HG03558 (cell line): ENCODE results near the gene IL13.
A peak's percentile ranks its signal among the peaks of the same experiment; 100 is the strongest.

Experiments
- ATAC-seq: cut with Tn5 transposase; IDR thresholded peaks from one replicate; pipeline ENCODE4 v1.9.1; 2021; ENCODE audit warnings: moderate number of reproducible peaks; ENCODE audit not compliant: unreplicated experiment; ENCODE audit errors: extremely low read depth

The IL13 gene

DNA sequence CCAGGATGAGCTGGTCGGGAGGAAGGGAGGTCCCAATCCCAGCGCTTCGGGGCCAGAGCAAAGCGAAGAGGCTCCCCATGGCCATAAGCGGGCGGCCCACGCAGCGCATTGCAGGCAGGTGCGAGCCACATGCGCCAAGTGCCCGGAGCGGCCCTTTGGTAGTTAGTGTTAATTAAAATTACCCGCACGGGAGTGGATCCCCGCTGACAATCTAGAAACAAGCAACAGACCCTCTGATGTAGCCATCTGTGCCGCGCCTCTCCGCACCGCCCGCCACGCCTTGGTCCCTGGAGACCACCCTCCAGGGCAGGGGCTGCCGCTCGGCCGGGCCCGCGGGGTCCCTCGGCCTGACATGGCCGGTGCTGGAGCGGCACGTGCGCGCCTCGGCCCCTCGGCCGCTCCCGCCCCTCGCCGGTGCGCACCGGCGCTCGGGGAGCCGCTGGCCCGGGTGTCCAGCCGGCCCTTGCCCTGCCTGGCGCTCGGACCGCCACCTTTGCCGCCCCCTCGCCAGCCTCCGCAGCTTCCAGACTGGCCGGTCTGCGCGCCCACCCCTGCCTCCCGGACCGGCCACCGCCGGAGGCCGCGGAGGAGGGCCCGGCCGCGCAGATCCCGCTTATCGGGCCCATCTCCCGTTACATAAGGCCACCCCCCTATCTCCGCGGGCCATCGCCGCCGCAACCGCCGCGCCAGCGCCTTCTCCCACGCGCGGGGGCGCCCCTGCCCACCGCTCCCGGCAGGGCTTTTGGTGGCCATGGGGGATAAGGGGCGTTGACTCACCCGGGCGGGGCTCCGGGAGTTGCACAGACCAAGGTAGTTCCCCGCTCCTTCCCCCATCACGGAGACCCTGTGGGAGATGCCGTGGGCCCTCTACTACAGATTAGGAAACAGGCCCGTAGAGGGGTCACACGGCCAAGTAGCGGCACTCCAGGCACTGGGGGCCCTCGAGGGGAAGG lies 1.9 kb upstream of the IL13 start:
- ATAC-seq: no peak

DNA sequence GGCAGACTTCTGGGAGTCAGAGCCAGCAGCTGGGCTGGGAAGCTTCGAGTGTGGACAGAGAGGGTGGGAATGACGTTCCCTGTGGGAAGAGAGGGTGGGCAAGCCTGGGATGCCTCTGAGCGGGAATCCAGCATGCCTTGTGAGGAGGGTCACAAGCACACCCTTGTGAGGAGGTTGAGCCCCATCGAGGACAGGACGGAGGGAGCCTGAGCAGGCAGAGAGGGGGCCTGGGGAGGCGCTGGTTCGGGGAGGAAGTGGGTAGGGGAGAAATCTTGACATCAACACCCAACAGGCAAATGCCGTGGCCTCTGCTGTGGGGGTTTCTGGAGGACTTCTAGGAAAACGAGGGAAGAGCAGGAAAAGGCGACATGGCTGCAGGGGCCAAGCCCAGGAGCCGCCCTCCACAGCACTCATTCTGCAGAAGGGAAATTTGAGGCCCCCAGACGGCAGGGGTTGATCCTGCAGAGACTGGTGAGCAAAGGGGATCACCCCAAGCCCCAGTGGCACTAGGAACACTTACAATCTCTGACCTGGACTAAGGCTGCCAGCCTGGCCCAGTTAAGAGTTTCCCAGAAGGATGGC lies 1.1 kb upstream of the IL13 start:
- ATAC-seq: no peak

DNA sequence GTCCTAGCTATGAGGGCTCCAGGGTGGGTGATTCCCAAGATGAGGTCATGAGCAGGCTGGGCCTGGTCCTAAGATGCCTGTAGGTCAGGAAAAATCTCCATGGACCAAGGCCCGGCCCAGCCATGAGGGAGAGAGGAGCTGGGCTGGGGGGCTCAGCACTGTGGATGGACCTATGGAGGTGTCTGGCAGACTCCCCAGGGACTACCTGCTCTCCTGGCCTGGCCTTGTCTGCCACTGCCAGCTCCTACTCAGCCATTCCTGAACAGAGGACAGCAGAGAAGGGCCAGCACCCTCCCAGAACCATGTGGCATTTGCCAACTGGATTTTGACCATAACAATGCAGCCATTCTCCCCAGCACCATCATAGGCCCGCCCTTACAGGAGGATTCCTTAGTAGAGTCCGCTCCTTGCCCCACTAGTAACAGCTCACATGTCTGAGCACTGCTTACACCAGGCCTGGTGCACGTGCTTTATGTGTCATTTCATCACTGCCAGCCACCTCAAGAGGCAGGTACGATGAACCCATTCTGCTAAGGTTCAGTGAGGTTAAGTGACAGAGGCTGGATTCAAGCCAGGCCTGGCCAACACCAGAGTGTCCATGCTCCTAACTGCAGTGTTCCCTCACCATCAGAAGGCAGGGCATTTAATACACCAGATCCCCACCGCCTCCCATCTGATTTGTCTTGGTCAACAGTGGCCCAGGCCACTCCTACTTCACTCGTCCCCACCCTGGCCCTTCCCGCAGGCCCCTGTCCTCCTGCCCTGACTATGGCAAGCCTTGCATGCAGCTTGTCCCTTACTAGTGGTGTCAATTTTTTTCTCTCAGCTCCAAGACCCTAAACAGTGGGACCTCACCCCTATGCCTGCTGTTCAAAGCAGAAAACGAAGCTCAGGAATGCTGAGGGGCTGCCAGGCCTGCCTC lies 669 bp downstream of the IL13 start:
- ATAC-seq: no peak

DNA sequence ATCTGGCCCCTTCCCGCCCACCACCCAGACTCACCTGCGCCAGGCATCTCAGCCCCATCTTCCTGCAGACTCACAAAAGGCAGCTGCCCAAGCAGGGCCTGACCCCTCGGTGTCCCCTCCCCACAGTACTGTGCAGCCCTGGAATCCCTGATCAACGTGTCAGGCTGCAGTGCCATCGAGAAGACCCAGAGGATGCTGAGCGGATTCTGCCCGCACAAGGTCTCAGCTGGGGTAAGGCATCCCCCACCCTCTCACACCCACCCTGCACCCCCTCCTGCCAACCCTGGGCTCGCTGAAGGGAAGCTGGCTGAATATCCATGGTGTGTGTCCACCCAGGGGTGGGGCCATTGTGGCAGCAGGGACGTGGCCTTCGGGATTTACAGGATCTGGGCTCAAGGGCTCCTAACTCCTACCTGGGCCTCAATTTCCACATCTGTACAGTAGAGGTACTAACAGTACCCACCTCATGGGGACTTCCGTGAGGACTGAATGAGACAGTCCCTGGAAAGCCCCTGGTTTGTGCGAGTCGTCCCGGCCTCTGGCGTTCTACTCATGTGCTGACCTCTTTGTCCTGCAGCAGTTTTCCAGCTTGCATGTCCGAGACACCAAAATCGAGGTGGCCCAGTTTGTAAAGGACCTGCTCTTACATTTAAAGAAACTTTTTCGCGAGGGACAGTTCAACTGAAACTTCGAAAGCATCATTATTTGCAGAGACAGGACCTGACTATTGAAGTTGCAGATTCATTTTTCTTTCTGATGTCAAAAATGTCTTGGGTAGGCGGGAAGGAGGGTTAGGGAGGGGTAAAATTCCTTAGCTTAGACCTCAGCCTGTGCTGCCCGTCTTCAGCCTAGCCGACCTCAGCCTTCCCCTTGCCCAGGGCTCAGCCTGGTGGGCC lies 1.9 kb downstream of the IL13 start:
- no peak for ATAC-seq

DNA sequence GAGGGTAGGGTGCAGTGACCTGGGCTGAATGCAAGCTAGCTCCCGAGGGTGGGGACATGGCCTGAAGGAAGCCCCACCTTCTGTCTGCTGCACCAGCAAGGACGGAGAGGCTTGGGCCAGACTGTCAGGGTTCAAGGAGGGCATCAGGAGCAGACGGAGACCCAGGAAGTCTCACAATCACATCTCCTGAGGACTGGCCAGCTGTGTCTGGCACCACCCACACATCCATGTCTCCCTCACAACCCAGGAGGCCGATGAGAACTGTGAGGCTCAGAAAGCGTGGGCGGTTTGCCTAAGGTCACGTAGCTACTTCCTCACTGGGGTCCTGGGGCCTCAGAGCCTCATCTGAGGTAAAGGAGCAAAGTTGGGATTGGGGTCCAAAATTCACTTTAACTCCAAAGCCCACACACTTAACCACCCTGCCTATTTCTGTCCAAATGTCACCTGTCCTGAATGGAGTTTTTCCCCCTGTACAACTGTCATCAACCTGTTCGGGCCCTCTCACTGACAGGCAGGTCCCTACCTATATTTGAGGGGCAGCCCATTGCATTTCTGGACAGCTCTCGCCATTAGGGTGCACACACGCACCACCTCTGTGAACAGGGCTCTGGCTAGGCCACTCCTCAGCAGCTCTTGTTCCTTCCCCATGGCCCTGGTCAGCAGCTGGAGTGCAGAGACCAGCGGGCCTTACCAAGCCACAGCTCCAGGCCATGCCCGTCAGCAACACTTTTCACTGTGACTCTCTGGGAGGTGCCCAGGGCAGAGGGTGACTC lies 3.4 kb downstream of the IL13 start:
- no peak for ATAC-seq

DNA sequence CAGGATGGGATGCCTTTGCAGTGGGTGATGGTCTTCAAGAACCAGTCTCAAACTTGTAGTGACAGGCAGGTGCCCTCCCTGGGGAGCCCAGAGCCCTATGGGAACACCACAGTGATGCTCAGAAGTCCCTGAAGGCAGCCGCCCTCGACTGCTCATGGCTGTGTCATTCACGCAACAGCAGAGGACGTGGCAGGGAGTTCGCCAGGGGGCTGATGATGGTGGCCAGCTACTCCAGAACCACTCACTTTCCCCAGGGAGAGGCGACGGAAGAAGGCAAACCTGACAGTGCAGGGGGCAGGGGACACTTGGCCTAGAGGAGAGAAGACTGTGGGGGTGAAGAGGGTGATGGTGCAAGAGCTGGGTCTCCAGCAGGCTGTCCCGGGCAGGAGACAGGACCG lies 4.0 kb downstream of the IL13 start:
- no peak for ATAC-seq

DNA sequence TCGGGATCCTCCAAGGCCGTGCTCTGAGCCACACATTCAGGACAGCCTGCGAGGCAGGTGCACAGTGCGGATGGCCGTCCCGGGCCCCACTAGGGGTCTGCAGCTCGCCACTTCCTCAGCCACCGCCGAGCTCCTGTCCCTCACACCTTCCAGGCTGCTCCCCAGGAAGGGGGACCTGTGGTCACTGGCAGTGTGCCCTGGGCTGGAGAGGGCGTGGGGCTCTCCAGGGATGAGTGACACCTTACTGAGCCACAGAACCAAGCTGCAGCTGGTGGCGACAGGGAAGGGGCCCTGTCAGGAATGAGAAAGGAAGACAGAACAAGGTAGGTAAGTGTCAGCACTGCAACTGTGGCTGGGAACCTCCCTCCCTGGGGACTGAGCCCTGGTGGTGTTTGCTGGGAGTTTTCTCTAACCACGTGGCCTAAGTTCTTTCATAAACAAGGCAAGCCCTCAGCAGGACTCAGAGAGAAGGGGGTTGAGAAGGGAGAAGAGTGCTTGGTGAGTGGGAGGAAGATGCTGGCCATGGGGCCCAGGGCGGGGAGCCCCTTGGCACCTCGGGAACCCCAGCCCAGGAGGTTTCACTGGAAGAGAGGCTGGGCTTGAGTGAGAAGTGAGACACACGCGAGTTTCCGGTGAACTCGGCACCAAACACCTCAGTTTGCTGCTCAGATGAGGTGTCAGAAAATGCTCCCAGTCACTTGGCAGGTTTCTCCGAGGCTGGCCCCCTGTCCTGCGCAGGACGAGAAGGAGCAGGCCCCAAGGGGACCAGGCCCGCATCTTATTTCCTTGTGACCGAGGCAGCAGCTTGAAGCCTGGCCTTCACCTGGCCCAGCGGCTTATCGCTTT lies 5.2 kb downstream of the IL13 start:
- ATAC-seq: peak; percentile 49

DNA sequence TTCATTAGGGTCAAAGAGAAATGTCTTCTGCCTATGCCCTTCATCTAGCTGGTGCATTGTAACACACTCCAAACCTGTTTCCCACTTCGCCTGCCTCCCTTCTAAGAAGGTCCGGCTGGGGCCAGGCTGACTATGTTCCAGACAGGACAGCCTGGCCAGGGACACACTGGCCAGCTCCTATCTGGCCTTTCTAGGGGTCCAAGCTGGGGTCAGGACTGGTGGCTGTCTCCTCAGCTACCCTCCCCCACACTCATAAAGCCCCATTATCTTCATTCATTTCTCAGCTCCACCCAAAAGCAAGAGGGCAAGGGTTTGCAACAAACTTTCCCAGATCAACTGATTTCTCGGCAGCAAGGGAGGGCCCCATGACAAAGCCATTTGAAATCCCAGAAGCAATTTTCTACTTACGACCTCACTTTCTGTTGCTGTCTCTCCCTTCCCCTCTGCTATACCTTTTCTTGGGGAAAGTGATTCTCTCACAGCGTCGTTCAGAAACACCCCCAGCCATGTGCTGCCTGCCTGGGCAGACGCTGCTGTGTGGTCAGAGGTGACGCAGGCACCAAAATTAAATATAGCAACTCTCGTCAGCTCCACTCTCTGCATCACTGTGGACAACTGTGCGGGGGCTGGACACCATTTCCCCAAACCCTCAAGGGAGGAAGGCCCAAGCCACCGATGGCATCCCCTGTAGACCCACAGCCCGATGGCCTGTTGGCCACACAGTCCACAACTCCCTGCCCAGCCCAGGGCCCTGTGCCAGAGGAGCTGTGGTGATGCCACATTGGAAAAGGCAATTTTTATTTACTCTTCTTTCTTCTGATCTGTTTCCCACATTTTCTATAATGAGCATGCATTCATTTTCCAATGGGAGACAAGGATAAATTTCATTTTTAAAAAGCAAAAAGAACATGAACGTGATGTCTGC lies 6.1 kb downstream of the IL13 start:
- ATAC-seq: peak; percentile 39

DNA sequence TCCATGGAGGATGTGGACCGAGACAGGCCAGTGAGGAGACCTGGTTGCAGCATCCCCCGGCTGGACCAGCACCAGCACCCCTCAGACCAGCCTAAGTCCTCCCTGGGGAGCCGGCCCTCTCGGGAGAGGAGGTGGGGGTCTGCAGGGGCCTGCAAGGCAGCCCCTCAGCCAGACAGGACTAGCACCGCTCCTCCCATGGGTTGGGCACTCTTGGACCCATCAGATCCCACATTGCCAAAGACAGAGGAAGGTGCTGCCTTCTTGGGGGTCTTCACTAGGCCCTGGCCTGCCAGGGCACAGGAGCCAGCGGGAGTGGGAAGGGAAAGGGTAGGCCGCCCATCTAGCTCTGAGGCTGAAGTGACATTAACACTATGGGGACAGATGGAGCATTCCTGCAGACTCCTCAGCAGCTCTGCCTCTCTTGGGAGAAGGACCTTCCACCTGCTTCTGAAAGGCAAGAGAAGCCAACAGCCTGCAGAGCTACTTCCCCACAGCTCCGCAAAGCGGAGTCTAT lies 6.8 kb downstream of the IL13 start:
- no peak for ATAC-seq

DNA sequence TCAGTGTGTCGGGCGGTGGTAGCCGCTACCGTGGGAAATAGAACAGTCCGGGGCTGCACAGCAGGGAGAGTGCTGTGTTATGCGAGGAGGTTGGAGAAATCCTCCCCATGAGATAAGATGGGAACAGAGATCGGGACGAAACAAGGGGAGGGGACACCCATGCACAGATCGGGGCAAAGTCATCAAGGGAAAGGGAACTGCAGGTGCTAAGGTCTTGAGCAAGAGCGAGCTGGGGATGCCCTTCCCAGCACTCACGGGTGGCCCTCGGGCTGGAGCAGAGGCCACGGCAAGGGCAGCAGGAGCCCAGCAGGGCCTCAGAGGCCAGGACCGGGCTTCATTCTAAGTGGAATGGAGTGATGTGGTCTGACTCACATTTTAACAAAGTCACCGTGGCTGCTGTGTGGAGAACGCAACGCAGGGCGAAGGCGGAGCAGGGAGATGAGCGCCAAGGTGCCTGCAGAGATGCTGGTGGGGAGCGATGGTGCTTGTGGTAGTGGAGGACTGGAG lies 7.7 kb downstream of the IL13 start:
- ATAC-seq: no peak

DNA sequence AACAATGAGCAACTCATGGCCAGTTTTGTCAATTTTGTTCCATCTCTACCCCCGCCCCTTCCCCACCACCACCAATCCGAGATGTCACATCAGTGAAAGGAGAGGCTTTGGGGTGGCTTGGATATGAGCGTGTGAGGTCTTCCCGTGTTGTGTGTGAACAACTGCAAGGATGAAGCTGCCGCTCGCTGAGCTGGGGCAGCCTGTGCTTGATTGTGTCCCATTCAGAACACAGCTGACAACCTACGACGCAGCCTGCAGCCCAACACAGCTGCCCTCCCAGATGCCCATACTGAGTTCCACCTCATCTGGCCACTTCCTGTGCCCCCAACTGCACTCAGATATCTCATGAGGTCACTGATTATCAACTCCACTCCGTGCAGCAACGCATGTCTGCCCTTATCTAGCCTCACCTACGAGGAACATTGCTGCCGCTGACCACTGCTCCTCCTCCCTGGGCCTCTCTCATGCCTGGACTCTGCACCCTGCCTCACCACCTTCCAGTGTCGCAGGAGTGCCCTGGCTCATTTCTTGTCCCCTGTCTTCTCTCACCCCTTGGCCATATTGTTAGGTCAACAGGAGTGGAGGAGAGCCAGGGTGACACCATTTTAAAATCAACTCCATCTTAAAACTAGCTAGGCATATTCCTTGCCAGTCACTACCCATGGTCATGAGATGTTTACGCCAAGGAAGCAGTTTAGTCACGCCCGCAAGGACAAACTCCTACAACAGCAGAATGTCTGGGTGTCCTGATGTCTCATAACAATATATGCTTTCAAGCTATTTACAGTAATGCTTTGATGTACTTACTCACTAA lies 8.5 kb downstream of the IL13 start:
- no peak for ATAC-seq

DNA sequence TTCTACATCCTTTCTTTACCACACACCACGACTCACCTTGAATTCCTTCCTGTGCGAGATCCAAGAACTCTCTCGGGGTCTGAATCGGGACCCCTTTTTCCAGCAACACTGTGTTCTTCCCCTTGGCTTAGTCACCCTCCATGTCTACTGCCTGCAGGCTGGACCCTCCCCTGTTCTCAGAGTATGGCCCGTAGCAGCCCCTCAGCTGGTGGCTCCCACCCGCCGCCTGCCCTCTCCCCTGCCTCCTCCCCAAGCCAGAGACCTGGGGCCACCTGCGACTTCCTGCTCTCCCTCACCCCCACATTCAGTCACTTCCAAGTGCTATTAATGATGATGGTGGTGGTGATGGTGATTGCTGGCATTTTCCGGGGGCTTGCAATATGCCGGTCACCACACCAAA lies 9.3 kb downstream of the IL13 start:
- ATAC-seq: no peak

DNA sequence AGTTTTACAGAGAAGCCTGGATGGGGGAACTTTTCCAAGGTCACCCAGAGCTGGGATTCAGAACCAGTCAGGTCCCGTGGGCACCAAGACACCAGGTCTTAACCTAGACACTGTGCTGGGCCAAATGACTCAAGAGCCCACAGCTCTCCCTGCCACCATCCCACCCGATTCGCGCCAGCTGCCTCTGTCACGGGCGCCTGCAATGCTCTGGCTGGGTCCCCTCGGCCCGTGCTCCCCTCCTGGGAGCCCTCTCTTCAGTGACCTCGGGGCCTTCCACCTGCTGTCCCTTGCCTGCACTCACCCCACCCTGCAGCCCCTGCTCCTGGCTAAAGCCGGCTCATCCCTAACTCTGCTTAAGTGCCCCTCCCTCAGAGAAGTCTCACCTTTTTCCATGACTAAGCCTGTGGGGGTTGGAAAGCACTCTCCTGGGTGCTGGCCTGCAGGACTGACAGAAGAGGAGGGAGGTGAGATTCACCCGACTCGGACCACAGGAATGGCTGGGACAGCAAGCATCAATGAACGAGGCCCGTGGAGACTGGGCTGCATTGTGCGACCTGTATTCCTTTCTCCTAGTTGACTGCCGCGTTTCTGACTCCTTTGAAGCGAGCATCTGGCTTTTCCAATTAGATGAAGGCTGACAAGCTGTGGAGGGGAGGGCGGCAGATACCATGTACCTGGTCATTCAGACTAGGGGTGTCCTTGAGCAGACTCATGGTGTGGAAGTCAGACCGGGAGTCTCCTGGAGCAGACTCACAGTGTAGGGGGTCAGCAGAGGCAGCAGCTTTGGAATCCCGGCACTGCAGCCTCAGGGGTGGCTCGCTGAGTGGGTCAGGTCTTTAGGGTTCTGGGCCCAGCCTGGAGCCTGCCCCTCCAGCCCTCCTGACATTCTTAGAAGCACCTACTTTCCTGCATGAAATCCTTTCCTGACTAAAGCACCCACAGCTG lies 10.1 kb downstream of the IL13 start:
- no peak for ATAC-seq

DNA sequence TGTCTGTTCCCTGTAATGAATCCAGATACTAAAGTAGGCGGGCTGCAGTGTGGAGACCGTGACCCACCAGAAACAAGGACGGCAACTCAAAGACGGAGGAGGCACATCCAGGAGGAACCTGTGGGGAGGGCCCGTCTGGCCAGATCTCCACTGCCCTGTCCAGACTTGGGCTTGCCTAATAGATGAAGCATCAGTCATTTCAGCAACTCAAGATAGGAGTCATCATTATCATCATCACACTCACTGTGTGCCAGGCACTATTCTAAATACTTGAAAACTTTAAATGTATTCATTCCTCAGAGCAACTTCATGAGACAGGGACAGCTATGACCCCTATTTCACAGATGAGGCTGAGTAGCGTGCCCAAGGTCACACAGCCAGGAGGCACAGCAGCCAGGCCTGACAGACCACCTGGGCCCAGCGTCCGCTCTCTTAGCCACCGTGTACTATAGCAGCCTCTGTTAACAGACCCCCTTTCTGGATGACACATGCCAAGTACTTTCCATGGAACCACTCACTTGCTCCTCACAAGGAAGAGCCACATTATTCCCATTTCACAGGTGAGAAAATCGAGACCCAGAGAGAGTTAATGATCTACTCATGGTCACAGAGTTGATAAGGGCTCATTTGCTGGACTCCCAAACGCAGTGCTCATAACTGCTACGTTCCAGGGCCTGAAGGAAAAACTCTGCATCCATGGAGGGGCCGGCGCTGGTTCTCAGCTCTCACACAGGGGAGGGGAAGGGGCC lies 10.9 kb downstream of the IL13 start:
- ATAC-seq: no peak
